ENCODE results near the gene DDX10.

GRCh38 chr11:108664730-108665525 is at the start of gene DDX10:
- TF ChIP-seq CTCF (IDR thresholded peaks at IDR 0.05; ENCODE audit: borderline replicate concordance, extremely low read depth, low read length, poor library complexity, severe bottlenecking) (peak; percentile 44), EZH2 (IDR thresholded peaks at IDR 0.05; ENCODE audit: borderline replicate concordance, low read depth, low read length, severe bottlenecking) (no peak)
